GM18499 (cell line): Measurements from ENCODE around the gene DIP2C.
"Not testable (repeated sequence)": the region's sequence is repeated elsewhere in the genome, so short reads cannot be mapped to it uniquely, and the experiment has no call there.

Experiments used
- ATAC-seq: cut with Tn5 transposase; IDR thresholded peaks from one replicate; pipeline ENCODE4 v1.9.1; 2021; ENCODE audit warnings: moderate number of reproducible peaks; ENCODE audit not compliant: insufficient read depth, unreplicated experiment

DIP2C gene

DNA sequence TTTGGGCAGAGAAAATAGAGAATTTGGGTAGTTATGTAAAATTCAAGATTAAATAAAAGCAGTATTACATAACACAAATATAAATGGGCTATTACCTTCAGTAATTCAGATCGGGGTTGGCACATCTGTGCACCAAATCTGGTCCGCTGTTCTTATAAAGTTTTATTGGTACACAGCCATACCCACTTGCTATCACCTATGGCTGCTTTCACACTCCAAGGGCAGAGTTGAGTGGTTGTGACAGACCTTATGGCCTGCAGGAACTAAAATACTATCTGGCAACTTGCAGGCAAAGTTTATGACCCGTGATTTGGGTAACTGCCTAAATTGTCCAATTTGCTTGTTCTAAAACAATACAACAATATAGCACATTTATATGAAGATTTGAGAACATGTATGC, 249.3 kb downstream of the DIP2C start:
- ATAC-seq, result no peak

- ATAC-seq, result no peak
Measured at GRCh38 chr10:437698-438490, 251.6 kb downstream of the DIP2C start.

DNA sequence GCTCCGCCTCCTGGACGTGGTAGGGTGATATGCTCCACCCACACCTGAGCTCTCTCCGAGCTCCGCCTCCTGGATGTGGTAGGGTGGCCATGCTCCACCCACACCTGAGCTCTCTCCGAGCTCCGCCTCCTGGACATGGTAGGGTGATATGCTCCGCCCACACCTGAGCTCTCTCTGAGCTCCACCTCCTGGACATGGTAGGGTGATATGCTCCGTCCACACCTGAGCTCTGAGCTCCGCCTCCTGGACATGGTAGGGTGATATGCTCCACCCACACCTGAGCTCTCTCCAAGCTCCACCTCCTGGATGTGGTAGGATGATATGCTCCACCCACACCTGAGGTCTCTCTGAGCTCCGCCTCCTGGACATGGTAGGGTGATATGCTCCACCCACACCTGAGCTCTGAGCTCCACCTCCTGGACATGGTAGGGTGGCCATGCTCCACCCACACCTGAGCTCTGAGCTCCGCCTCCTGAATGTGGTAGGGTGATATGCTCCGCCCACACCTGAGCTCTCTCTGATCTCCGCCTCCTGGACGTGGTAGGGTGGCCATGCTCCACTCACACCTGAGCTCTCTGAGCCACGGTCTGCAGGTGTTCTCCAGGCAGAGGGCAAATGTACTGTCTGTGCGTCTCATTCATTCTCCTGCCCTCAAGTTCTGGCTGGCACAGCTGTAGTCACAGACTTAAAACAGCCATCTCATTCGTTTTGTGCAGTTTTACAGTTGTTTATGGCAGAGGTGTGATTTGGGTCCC, 252.4 kb downstream of the DIP2C start:
- ATAC-seq, result no peak

DNA sequence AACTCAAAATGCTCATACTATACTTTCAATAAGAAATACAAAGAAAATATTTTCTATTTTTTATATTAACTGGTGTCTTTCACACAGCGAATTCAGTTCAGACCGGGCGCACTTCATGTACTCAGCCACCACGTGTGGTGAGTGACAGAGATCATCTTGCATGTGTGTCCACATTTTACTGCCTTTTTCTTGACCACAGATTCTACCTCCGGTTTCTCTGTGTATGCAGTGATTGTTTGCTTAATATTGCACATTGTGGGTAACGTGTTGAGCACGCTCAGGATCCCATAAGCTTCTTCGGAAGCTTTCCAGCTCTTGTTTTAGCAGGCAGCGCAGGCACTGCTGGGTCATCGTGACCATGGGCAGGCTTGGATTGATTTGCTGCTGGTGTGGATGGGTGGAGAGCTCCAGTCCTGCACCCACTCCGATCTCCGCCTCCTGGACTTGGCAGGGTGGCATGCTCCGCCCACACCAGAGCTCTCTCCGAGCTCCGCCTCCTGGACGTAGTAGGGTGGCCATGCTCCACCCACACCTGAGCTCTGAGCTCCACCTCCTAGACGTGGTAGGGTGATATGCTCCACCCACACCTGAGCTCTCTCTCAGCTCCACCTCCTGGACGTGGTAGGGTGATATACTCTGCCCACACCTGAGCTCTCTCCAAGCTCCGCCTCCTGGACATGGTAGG, 253.3 kb downstream of the DIP2C start:
- ATAC-seq, result no peak

DNA sequence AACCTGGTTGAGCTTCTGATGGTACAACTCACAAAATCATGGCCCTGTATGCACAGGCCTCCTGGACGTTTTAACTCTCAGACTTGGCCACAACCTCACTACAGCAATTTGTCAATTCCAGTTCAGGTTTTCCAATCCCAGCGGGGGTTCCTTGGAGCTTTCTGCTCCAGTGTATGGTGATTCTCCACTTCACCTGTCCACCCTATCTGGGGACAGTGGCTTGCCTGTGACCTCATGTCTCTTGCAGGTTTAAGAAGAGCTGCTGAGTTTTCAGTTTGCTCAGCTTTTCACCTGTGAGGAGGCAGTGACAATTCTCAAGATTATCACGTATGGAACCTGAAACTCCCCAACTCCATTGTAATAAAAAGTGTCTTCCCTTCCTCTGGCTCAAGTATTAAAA, 254.1 kb downstream of the DIP2C start:
- no peak for ATAC-seq

DNA sequence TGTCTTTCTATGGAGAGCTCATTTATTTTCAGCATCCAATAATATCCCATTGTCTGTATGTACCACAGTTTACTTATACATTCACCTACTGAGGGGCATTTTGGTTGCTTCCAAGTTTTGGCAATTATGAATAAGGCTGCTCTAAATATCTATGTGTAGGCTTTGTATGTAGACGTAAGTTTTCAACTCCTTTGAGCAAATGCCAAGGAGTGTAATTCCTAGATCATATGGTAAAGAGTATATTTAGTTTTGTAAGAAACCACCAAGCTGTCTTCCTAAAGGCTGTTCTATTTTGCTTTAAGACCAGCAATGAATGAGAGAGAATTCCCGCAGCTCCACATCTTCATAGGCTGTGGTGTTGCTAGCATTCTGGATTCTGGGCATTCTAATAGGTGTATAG, 259.8 kb downstream of the DIP2C start:
- no peak for ATAC-seq

- no peak for ATAC-seq
Measured at GRCh38 chr10:427761-428519, 261.5 kb downstream of the DIP2C start.

- ATAC-seq, result not testable (repeated sequence)
Measured at GRCh38 chr10:425365-425764, 264.1 kb downstream of the DIP2C start.

GRCh38 chr10:424724-425123, 264.7 kb downstream of the DIP2C start:
- ATAC-seq, result not testable (repeated sequence)

DNA sequence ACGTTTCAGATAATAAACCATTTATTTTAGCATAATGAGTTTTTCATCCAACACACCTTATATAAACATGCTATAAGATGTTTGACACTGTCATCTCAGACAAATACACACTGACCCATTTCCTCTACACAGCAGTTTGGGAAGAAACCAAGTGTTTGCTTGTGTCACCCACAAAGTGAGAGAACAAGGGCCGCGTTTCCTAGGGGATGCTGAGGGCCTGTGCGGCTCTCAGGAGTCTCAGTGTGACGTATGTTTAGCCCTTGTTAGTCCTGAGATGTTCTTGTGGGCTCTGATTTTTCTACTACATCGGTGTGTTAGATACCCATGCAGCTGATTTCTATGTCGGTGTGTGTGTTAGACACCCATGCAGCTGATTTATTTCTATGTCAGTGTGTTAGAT, 266.3 kb downstream of the DIP2C start:
- ATAC-seq, result no peak

DNA sequence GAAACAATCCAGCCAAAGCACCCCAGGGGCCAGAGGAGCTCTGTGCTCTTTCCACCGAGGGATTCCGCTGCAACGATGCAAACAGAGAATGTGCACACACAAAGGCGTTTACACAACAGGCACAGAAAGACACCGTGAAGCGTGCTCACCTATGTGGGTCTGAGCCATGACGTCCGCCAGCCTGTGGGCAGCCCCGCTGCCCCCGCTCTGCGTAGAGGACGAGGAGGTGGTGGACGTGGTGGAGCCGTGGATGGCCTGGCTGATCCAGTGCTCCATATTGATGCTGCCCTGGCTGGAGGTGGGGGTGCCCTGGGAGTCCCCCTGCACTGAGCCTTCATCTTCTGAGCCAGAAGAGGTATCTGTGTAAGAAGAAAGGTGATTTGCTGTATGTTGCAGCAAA, 266.8 kb downstream of the DIP2C start:
- ATAC-seq, result no peak

DNA sequence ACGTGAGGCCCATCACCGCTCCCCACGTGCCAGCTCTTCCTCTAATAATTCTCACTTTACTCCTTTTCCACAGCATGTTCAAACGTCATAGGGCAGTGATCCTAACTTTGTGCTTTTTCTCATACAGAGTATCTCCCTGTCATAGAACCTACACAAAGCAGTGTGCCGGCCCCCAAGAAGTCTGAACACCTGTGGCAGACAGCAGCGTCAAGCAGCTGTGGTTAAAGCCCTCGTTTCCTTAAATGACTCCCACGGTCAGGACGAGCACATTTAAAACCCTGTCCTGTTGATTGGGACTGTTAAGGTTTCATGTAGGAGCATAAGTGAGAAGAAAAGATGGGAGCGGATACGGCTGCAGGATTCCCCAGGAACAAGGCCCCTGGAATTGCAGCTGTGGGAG, 267.2 kb downstream of the DIP2C start:
- ATAC-seq, result no peak

- no peak for ATAC-seq
Measured at GRCh38 chr10:421170-421569, 268.3 kb downstream of the DIP2C start.

DNA sequence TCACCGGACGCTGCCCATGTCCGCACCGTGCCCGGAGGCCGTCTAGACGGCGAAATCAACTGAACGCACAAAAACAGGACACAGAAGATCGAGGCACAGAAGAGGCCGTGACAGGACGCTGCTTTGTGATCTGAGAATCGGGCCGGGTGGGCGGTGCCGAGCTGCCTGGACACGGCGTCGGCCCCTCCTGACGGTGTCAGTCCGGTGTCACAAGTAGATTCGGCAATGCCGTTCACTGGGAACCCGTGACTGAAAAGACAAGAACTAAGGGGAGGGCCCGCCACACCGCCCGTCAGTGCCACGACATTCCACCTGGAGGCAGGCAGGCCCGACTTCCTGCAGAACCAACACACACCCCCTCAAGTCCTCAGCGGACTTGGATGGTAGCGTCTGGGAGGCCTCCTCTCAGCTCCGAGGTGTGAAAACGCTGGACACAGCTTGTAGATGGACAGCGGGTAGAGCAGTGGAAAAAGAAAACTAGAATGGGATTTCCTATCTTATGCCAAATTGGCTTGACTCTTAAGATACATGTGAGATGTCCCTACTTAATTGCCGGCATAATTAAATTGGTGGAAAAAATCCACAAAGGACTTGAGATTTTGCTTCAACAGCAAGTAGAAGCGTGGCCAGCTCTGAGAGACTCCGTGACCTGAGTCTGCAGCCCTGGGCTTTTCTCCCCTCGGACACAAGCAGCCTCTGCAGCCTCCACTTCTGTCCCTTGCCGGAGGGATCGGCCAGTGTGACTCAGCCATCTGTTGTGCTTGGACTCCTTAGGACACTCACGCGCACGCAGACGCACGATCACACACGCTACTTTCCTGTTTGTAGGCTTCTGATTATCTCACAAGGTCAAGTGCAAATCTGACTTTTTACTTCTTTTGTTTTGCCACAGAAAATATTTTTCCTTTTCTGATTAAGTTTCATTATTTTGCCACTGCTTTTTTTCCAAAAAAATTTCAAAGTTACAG, 269.0 kb downstream of the DIP2C start:
- no peak for ATAC-seq

DNA sequence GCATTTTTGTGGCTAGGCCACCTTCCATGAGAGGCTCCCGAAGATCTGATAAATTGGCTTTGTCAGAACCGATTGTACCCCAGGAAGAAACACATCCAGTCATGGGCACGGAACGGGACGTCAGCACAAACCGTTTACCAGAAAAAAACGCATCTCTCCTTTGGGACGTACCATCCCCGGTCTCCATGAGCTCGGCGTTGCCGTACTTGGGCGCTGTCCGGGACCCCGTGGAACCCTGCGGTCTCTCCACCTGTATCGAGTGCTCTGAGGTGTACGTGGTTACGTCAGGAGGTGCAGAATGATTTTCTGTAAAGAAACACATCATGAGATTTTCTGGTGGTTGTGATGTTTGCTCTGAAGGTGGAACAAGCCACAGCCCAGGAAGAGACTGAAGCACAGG, 270.6 kb downstream of the DIP2C start:
- no peak for ATAC-seq

GRCh38 chr10:418226-418625, 271.2 kb downstream of the DIP2C start:
- ATAC-seq, result no peak

- ATAC-seq, result no peak
Measured at GRCh38 chr10:416091-416515, 273.4 kb downstream of the DIP2C start.

- no peak for ATAC-seq
Measured at GRCh38 chr10:413662-414071, 275.8 kb downstream of the DIP2C start.

- ATAC-seq, result no peak
Measured at GRCh38 chr10:412109-412508, 277.4 kb downstream of the DIP2C start.
